Ishikawa (cell line): Measurements from ENCODE around the gene MMP17.

Source experiments
- EP300 ChIP-seq: IDR thresholded peaks from 2 replicates; pipeline ENCODE4 v1.6.1; 2012; ENCODE audit warnings: borderline replicate concordance
- FOXM1 ChIP-seq: IDR thresholded peaks from 2 replicates; pipeline ENCODE4 v1.6.1; 2012; ENCODE audit warnings: low read depth, borderline replicate concordance
- MAX ChIP-seq: IDR thresholded peaks from 2 replicates; pipeline ENCODE4 v1.6.1; 2012
- NFIC ChIP-seq: IDR thresholded peaks from 2 replicates; pipeline ENCODE4 v1.6.1; 2012
- RAD21 ChIP-seq: IDR thresholded peaks from 2 replicates; pipeline ENCODE4 v1.6.1; 2012; ENCODE audit warnings: low read depth
- REST ChIP-seq: IDR thresholded peaks from 2 replicates; pipeline ENCODE4 v1.6.1; 2012; ENCODE audit warnings: low read depth, mild to moderate bottlenecking
- TAF1 ChIP-seq: IDR thresholded peaks from 2 replicates; pipeline ENCODE4 v1.6.1; 2012; ENCODE audit warnings: low read depth, mild to moderate bottlenecking
- TCF12 ChIP-seq: IDR thresholded peaks from 2 replicates; pipeline ENCODE4 v1.6.1; 2012; ENCODE audit warnings: low read depth
- YY1 ChIP-seq: IDR thresholded peaks from 2 replicates; pipeline ENCODE4 v1.6.1; 2012; ENCODE audit warnings: low read depth

GRCh38 chr12:131860472-131861260 is 32.5 kb downstream of the MMP17 start:
- TF ChIP-seq FOXM1 (no peak), RAD21 (no peak), REST (no peak), EP300 (peak; percentile 67; the same call in 1 of the 2 replicates), YY1 (no peak), TAF1 (no peak), MAX (peak; percentile 30; the same call in 1 of the 2 replicates), TCF12 (peak; percentile 40; the same call in 1 of the 2 replicates), NFIC (peak; percentile 76)
